Panc1 (cell line): ENCODE results near the gene SMARCA2. TPM values are rescaled to one million over a fixed set of nuclear protein-coding genes. Genes with fewer than 3 reads are reported as not detected.

Experiments used
- ATAC-seq: fragments of 200-7000 bp; cut with Tn5 transposase; 2 replicates; pipeline ENCODE4 v1.9.1; 2020; ENCODE audit warnings: mild to moderate bottlenecking, moderate library complexity
- BruUV-seq: library from RNA; stranded (reverse); fragments of 400-500 nt; replicated peaks from 2 replicates; lab custom pipeline; 2021; lab: Mats Ljungman, UMichigan
- CTCF ChIA-PET: fragments of 300-600 bp; sonication (Branson Sonifier 250); formaldehyde crosslinking; loops from one replicate; lab custom pipeline; 2022; ENCODE audit warnings: antibody characterized with exemption; lab: Charles Lee
- POLR2A ChIA-PET: fragments of 300-600 bp; sonication (Branson Sonifier 250); formaldehyde crosslinking; loops from one replicate; lab custom pipeline; 2022; ENCODE audit warnings: antibody characterized with exemption; lab: Charles Lee
- DNase-seq: peaks from one replicate; pipeline ENCODE4 v3.0.0-alpha.2; 2010; ENCODE audit warnings: low read depth, low spot score
- H3K27ac ChIP-seq: 2 replicates; pipeline ENCODE4 v1.5.1; 2011; ENCODE audit warnings: mild to moderate bottlenecking, low read length, inconsistent platforms
- H3K27me3 ChIP-seq: fragments of 200-500 bp; sonication (Bioruptor generic); 2 replicates; pipeline ENCODE4 v1.6.0; 2014; ENCODE audit warnings: low read length, inconsistent platforms; ENCODE audit not compliant: control insufficient read depth, insufficient read depth
- H3K36me3 ChIP-seq: fragments of 200-500 bp; sonication (Bioruptor generic); 2 replicates; pipeline ENCODE4 v1.5.1; 2014; ENCODE audit warnings: inconsistent platforms, mild to moderate bottlenecking, low read length, moderate library complexity; ENCODE audit not compliant: control insufficient read depth, insufficient read depth
- H3K4me1 ChIP-seq: 2 replicates; pipeline ENCODE4 v1.5.1; 2011; ENCODE audit warnings: inconsistent platforms, mild to moderate bottlenecking, low read length, moderate library complexity; ENCODE audit not compliant: control insufficient read depth, insufficient read depth
- H3K4me3 ChIP-seq, 2 experiments: 2 replicates each; pipeline ENCODE4 v1.5.1; 2011 to 2012; ENCODE audit warnings: low read depth in 2 of 2, low read length in 2 of 2, mild to moderate bottlenecking in 2 of 2, inconsistent platforms in 1 of 2, moderate library complexity in 1 of 2
- H3K9me3 ChIP-seq: fragments of 200-500 bp; sonication (Bioruptor generic); 2 replicates; pipeline ENCODE4 v1.5.1; 2014; ENCODE audit warnings: low read depth, mild to moderate bottlenecking, inconsistent platforms, low read length, moderate library complexity; ENCODE audit not compliant: control insufficient read depth, insufficient read depth
- POLR2AphosphoS5 ChIP-seq: IDR thresholded peaks from 2 replicates; pipeline ENCODE4 v1.6.1; 2012; ENCODE audit warnings: mild to moderate bottlenecking, low read depth, low read length, moderate library complexity
- REST ChIP-seq, 2 experiments: IDR thresholded peaks; 2 replicates each; pipeline ENCODE4 v1.6.1; 2011 to 2012; ENCODE audit warnings: low read depth in 2 of 2, control low read depth in 1 of 2, low read length in 1 of 2, mild to moderate bottlenecking in 1 of 2, moderate library complexity in 1 of 2; ENCODE audit not compliant: insufficient read depth in 1 of 2
- SIN3A ChIP-seq: IDR thresholded peaks from 2 replicates; pipeline ENCODE4 v1.6.1; 2012; ENCODE audit warnings: low read depth, mild to moderate bottlenecking, low read length, moderate library complexity, borderline replicate concordance; ENCODE audit not compliant: insufficient read depth
- TCF7L2 ChIP-seq: IDR thresholded peaks from 2 replicates; pipeline ENCODE4 v1.6.1; 2011; ENCODE audit warnings: mild to moderate bottlenecking, low read depth, low read length, inconsistent platforms
- in situ Hi-C: cut with HindIII; loops from 2 replicates; pipeline ENCODE4 v1.10.0; 2016; ENCODE audit warnings: low sequenced_read_pairs, low pct_unique_long_range_greater_than_20kb
- intact Hi-C: fragments of 100-400 bp; cut with micrococcal nuclease; formaldehyde crosslinking; loops from one replicate; pipeline ENCODE4 v1.10.0; 2022; ENCODE audit not compliant: unreplicated experiment
- total RNA-seq: library from RNA; stranded (reverse); gene quantifications from one replicate; pipeline ENCODE4 v1.2.1, GENCODE V29; 2021; ENCODE audit not compliant: unreplicated experiment
- TF ChIP-seq, protein P1 (sequence below): fragments of 450-650 bp; IDR thresholded peaks from 2 replicates; pipeline ENCODE4 v1.5.1; 2017; ENCODE audit warnings: mild to moderate bottlenecking

The SMARCA2 gene
- total RNA-seq, 1 experiment from 2014 or later = 13.3 TPM

GRCh38 chr9:2173861-2174260 lies 158.7 kb downstream of the SMARCA2 start:
- intact Hi-C loops = no loop called here
- no peaks in the 10 kb centered on the region for H3K4me1 ChIP-seq
- H3K27ac ChIP-seq = no peak overlapping the region
- no peaks in the 10 kb centered on the region for H3K36me3 ChIP-seq
- no TSS peak for BruUV-seq
- in situ Hi-C loops = no loop called here
- DNase-seq (no peak), ATAC-seq (no peak)
- no peaks in the 10 kb centered on the region for H3K27me3 ChIP-seq
- ChIA-PET POLR2A (no interaction called here), CTCF (no interaction called here)
- TF ChIP-seq SIN3A (no peak), TCF7L2 (no peak)
- TF ChIP-seq, protein P1, sequence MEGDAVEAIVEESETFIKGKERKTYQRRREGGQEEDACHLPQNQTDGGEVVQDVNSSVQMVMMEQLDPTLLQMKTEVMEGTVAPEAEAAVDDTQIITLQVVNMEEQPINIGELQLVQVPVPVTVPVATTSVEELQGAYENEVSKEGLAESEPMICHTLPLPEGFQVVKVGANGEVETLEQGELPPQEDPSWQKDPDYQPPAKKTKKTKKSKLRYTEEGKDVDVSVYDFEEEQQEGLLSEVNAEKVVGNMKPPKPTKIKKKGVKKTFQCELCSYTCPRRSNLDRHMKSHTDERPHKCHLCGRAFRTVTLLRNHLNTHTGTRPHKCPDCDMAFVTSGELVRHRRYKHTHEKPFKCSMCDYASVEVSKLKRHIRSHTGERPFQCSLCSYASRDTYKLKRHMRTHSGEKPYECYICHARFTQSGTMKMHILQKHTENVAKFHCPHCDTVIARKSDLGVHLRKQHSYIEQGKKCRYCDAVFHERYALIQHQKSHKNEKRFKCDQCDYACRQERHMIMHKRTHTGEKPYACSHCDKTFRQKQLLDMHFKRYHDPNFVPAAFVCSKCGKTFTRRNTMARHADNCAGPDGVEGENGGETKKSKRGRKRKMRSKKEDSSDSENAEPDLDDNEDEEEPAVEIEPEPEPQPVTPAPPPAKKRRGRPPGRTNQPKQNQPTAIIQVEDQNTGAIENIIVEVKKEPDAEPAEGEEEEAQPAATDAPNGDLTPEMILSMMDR = no peak
- no peak overlapping the region for H3K4me3 ChIP-seq
- H3K9me3 ChIP-seq = no peaks in the 10 kb centered on the region

GRCh38 chr9:2174306-2174705 lies 159.2 kb downstream of the SMARCA2 start:
- no TSS peak for BruUV-seq
- DNase-seq (no peak), ATAC-seq (no peak)
- H3K27ac ChIP-seq = no peak overlapping the region
- in situ Hi-C loops (no loop called here), intact Hi-C loops (no loop called here)
- no peaks in the 10 kb centered on the region for H3K27me3 ChIP-seq
- H3K9me3 ChIP-seq = no peaks in the 10 kb centered on the region
- no peaks in the 10 kb centered on the region for H3K36me3 ChIP-seq
- POLR2A ChIA-PET = no interaction called here
- H3K4me3 ChIP-seq = no peak overlapping the region
- CTCF ChIA-PET = no interaction called here
- H3K4me1 ChIP-seq = no peaks in the 10 kb centered on the region
- TF ChIP-seq POLR2AphosphoS5 (no peak), SIN3A (no peak), REST (IDR thresholded peaks at IDR 0.05; ENCODE audit: insufficient read depth in 1 of 2, low read depth in 2 of 2, low read length in 1 of 2) (no peak), TCF7L2 (no peak)
- TF ChIP-seq, protein P1 = no peak

DNA sequence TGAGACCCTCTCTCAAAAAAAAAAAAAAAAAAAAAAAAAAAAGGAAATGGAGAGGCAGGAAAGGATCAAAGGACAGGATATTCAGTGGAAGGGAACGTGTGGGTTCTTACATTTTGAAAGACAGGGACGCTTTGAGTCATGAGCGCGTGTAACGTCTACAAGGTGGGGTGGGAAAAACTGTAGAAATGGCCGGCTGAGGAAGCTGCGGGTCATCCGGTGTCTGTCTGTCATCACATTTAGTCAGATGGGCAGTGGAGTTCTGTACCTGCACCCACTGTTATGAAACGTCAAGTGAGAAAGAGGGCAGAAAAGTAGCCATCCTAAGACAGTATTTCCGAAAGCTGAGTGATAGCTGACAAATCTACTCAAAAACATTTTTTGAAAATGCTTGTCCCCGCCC lies 159.8 kb downstream of the SMARCA2 start:
- POLR2A ChIA-PET = no interaction called here
- DNase-seq (no peak), ATAC-seq (no peak)
- intact Hi-C loops (no loop called here), in situ Hi-C loops (no loop called here)
- BruUV-seq = no TSS peak
- H3K4me3 ChIP-seq = no peak overlapping the region
- H3K36me3 ChIP-seq = no peaks in the 10 kb centered on the region
- H3K4me1 ChIP-seq = no peaks in the 10 kb centered on the region
- TF ChIP-seq REST (IDR thresholded peaks at IDR 0.05; ENCODE audit: insufficient read depth in 1 of 2, low read depth in 2 of 2, low read length in 1 of 2) (no peak), POLR2AphosphoS5 (no peak), TCF7L2 (no peak), SIN3A (no peak)
- TF ChIP-seq, protein P1 = no peak
- no peak overlapping the region for H3K27ac ChIP-seq
- H3K27me3 ChIP-seq = no peaks in the 10 kb centered on the region
- no peaks in the 10 kb centered on the region for H3K9me3 ChIP-seq
- CTCF ChIA-PET = no interaction called here
